Cerebellar cortex (tissue), 1 donor: ENCODE measurements around the gene SEMA5A.

ENCODE experiments used
- DNase-seq: peaks from one replicate; pipeline ENCODE4 v3.0.0-alpha.2; 2015; ENCODE audit warnings: low spot score

The SEMA5A gene

DNA sequence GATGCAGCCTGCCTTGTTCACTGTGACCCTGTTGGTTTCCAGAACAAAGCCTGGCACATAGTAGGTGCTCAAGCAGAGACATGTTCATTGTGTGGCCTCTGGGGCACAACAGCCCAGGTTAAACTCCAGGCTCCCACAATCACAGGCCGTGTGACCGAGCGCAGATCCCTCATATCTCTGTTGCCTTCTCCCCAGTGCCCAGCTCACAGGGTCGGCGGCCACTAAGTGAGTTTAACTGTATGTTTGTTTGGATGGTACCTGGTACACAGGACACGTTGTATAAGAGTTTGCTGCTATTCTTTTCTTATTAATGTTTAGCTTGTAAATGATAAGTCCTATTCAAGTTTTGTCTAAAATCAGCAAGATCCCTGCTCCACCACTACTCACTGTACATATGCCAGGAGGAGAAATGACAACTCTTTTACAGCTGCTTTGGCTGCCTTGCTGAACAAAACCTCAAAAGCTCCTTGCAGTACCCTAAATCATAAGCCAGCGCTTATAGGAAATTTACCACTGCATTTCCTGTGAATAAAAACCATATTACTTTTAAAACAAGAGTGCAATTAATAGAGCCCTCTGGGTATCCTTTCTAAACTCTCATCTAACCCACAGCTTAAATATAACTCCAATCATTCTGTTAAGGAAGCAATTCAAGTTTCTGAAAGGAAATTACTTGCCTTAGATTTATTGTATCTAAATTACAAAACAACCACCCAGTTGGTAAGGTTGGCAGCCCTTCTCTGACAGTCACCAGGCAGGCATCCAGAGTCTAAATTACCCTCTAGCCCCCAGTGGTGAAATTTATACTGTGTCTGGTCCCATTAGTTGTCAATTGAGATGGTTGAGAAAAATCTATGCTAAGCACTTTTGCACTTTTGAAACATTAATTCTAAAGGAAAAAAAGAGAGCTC lies 379.4 kb downstream of the SEMA5A start:
- no peak for DNase-seq

DNA sequence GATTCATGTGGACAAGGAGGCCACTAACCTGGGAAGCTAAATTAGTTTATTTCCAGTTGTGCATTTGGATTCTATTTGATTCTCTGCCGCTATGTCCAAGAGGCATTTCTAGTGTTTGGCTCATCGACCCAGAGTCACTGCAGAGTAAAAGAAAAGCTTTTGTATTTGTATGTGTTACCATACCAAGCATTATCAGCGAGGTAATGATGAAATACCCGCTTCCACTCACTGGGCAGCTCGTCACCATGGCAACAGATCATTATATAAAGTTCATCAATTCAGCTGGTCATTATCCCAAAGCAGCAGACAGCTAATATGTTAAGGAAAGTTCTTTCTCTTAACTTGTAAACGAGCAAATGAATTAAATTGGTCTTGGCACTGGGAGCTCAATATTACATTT lies 380.3 kb downstream of the SEMA5A start:
- no peak for DNase-seq

DNA sequence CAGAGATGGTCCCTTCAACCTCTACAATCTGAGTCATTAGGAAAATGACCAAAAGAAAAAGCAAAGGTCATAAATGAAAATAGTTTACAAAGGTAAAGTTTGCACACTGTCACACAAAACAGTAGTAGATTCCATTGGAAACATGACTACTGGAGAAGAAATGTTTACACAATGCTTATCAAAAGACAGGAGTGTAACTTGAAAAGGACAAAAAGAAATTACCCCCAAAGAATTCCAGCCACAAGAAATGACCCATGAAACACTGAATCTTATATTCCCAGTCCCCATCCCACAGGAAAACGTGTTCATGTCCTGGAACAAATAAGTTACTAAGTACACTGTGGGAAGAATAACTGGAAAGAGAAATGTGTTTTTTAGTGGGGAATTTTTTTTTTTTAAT lies 385.1 kb downstream of the SEMA5A start:
- no peak for DNase-seq

DNA sequence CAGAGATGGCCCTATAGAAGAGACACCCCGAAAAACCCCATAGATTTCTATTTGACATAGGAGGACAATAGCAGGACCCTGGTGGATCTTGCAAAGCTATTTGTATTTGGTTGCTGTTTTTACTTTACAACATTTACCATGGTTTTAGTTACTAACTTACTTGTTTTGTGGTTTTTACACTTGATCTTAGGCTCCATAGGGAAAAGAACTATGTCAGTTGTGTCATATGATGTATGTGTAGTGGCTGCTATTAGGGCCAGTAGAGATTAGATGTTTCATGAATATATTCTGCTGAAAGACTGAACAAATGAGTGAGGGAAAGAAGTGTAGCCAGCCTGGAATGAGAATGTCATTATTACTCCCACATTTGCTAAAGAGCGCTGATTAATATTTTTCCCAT lies 388.1 kb downstream of the SEMA5A start:
- no peak for DNase-seq

DNA sequence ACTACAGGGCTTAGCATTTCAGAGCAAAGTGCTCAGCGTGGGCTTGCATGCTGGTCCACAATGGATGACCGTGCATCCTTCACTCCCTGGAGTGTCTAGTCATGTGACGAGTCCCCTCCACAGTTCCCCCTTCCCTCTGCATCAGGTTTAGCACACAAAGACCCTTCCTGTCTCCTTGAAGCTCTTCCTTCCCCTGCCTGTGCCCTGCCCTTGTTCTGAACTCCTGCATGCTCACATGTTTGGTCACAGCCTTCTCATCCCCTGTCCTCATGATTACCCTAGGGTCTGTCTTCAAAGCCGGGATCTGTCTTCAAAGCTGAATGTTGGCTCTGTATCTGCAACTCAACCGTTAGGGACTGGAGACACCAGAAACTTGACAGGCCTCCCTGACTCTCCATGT lies 388.9 kb downstream of the SEMA5A start:
- DNase-seq = no peak

DNA sequence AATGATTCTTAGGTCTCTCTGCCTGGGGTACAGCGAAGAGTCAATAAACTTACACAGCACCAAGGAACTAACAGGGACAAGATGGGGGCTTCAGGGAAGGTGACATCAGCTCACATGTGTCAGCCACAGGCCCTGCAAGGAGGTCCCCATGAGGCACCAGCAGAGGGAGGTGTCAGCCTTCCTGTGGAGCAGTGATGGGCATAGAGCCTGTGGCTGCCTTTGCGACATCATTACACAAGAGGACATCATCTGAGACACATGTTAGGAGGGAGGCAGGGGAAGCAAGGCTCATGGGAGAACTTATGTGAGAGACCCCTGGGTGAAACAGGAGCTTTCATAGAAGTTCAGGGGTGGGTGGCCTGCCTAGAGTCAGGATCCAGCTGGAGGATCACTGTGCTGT lies 389.6 kb downstream of the SEMA5A start:
- peak; percentile 4 for DNase-seq

DNA sequence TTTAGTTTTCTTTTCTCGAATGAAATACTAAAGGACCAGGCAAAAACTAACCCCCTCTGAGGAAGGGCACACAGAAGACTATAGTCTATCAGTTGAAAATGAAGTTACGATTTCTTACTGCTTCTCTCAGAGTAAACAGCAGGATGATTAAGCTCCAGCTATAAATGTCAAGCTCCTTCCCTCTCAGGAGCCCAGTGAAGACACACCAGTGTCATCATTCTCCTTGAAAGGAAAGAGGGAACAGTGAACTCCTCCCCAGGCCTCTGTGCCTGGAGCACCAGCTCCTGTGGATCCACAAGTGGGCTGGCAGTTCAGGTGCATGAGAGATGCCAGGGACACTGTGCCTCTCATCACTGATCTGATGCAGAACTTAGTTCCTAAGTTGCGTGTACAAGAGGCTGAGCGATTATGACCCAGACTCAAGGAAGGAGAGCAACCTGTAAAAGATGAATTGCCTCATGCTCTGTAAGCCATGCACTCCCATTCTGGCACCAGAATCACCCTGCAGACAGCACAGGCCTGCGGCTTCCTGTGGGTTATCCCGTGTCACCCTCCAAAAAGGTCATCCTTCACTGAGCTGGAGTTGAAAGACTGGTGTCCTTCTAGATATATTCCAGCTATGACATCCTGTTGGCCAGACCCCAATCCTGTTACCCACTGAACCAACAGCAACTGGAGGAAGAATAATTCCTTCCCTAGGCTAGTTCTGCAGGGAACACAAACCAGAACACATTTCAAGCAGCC lies 394.0 kb downstream of the SEMA5A start:
- no peak for DNase-seq

DNA sequence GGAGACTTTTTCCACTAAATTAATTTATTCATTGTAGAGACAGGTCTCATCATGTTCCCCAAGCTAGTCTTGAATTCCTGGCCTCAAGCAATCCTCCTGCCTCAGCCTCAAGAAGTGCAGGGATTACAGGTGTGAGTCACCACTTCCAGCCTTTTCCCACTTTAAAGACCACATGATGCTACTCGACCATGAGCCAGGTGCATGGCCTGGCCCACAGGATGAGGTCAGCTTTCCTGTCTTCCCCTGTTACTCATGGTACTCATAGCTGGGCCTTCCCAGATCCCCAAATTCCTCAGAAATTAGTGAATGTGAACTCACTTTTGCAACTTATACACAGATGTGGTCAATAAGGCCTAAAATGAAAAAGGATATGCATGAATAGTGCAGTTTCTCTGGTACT lies 395.9 kb downstream of the SEMA5A start:
- DNase-seq = no peak

DNA sequence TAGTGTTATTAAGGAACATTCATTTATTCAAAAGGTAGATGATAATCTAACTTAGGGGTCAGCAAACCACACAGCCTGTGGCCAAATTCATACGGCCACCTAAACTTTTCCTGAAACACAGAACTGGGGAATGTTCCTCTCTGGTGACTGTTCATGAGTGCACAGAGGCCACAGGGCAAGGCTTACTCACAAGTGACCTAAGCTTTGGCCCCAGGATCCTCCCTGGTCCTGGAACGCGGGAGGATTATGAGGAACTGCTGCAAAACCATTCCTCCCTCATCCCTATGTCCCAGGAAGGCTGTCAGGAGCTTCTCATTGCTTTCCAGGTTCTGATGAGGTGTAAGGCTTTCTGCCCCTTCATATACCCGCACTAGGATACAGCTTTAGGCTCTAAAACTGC lies 397.6 kb downstream of the SEMA5A start:
- no peak for DNase-seq

DNA sequence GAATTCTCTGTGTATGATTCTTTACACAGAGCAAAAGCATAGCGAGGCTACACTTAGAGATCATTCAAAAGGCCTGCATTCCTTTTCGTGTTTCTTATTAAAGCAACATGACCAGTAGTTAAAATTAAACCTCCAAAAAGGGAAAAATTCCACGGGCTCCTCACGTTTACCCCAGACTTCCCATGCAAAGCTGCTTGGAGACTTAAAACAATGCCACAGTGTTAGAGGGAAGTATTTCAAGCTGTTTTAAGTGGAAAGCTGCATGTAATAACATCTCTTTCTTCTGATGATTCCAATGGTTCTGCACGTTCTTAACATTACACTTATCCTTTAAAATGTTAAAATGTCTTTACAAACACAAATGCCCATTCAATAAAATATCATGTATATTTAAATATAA lies 405.2 kb downstream of the SEMA5A start:
- no peak for DNase-seq

DNA sequence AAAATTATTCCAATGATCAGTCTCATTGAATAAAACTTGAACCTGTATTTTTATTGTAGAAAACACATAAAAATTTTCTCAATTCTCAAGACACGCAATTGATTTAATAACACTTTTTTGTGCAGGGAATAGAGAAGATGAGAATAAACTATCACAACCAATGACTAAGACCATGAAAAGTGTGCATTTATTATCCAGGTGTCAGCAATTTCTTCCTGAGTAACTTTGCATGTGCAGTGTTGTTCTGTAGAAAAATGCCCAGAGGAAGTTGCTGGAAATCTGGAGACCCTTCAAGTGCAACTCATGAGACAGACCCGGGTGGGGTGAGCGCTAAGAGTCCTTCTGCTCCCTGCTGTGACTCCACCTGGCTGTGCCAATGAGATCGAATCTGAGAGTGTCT lies 405.7 kb downstream of the SEMA5A start:
- no peak for DNase-seq

DNA sequence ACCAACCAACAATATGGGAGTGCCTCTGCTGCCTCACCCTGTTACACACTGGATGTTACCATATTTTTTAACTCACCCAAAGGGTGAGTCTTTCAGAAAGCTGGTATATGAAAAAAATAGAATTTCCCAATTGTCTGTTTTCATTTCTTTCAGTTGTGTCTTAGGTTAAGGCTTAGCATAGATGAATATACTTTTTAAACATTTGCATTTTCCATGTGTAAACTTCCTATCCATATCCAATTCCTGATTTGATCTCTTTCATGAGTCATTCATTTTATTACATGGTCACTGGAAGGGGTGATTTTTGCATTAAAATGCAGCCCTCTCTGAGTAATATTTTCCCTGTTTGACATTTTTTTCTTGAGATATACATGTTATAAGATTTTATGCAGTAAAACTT lies 406.5 kb downstream of the SEMA5A start:
- DNase-seq = no peak

DNA sequence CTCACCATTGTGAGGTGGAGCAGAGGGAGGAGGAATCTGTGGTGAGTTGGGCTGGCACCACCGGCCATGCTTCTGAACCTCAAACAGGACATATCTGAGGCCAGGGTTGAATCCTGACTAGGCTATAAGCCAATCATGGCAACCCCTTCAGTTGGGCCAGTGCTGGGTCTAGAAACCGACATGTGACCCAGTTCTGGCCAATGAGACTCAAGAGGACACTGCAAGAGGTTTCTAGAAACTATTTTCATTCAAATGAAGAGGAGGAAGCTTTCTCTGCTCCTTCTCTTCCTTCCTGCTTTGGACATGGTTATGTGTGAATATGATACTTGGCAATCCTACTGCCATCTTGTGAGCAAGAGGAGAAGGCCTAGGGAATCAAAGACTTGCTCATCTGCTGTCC lies 417.7 kb downstream of the SEMA5A start:
- no peak for DNase-seq

DNA sequence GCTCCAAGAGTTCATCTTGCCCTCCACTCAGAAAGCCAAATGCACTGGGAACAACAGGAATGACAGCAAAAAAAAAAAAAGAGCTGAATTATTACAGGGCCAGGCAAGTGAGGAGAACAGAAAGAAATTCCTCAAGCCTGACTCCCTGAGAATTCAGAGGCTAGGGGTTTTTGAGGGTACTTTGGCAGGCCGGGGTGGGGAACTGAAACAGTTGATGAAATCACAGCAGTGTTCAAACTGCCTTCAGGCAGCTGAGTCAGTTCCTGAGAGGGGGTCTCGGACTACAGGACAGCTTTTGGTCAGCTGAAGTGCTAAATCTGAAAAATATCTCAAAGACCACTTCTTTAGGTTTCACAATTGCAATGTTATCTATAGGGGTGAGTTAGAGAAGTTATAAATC lies 419.4 kb downstream of the SEMA5A start:
- DNase-seq = no peak

DNA sequence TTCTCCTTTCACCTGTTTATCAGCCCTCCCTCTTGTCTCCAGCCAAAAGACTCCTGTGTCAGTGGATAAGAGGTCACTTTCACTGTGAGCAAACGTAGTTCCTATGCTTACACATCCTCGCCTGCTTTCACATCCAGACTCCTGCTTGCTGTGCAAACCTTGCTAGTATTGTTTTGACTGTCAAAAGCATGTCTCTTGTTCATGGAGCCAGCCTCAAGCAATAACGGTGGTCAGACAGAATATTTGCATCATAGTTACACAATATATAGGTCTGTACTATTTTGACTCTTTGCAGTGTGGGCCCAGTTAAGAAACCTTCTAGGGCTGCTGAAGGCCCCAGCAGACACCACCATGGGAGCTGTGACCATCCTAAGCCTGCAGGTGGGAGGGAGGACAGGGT lies 420.0 kb downstream of the SEMA5A start:
- no peak for DNase-seq

DNA sequence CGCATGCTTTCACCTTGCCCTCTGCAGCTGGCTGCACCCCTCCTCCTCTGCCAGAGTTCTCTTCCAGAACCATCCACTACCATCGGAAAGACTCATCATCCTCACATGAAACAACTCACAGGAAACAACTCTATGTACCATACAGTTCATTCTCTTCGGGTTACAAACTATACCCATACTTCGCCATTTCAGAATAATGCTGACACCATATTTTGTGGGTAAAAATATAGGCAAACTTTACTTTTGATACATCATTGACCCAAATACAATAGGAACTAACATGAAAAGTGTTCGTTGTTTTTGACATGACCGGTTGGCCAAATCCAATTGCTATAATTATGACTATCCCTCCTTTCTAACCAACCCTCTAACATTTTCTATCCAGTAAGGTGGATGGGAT lies 421.0 kb downstream of the SEMA5A start:
- no peak for DNase-seq

DNA sequence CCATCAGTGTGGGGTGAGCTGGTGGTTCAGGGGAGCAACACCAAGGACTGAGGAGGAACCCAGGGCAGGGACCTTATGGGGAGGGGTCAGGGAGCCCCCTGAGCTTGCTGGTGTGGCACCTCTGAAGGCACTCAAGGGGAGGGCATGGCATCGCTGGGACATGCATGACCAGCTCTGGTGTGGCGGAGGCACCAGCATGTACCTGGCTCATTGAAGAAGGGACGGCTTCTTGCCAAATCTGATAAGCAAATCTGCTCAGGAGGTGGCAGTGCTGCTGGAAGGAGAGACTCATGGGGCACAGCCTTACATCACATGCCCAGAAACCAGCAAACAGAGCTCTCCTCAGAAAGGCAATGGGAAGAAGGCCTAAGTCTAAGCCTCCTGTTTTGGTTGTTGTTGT lies 421.8 kb downstream of the SEMA5A start:
- DNase-seq = no peak

DNA sequence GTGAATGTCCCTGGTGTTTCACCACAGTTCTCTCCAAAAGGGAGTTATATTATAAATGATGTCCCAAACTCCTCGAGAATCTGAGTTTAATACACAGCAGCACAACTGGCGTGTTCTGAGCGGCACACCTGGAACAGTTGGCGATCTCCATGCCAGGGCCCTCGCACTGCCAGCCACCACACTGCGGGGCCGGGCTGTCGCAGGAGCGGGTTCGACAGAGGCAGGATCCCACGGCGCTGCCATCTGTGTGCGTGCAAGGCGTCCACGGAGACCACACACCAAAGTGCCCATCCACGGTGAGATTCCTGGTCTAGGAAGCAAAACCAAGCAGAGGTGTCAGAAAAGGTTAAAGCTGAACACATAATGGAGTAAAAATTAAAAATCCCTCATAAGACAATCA lies 423.3 kb downstream of the SEMA5A start:
- no peak for DNase-seq

DNA sequence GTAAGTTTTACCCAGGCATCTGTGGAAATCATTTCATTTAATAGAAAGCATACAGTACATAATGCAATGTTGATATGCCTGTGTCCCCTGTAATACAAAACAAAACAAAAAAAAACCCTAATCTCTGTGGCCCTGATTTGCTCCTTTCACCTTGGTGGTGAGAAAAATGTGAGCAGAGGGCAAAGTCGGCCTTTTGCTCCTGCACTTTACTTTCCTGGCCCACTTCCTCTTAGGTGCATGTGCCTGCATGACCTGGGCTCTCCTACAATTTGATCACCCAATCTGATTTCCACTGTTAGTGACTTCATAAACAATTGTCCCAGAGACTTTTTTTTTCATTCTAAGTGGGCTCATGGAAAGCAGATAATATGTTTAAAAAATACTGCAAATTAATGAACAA lies 424.3 kb downstream of the SEMA5A start:
- DNase-seq = no peak

DNA sequence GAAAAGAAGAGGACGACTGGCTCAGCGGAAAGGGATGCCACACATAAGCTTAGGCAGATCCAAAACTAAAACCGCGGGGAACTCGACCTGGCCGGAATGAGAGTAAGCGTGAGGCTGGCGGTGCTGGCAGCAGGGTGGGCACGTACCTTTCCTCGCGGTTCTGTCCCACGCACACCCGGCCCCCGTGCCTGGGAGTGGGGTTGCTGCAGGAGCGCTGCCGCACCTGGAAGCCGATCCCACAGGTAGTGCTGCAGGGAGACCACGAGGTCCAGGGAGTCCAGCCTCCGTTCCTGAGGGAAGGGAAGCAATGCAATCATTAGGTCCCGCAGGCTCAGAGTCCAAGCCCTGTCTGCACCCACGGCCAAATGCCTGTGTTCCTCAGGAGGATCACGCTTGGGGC lies 427.0 kb downstream of the SEMA5A start:
- DNase-seq = no peak

DNA sequence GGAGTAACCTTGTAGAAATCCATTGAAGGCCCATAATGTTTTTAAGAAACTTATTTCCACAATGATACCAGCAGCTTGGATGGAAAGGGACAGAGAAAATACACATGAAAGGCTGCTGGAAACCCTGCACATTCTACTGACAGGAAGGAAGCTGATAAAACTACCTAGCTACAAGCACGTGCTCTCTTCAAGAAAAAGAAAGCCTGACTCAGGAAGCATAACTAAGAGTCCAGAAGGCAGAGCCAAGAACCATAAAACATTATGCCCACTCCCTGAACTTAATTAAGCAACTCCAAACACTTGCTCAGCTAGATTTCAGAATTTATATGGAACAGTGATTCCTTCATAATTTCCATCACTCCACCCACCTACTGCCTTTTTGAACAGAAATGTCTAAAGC lies 430.8 kb downstream of the SEMA5A start:
- no peak for DNase-seq

DNA sequence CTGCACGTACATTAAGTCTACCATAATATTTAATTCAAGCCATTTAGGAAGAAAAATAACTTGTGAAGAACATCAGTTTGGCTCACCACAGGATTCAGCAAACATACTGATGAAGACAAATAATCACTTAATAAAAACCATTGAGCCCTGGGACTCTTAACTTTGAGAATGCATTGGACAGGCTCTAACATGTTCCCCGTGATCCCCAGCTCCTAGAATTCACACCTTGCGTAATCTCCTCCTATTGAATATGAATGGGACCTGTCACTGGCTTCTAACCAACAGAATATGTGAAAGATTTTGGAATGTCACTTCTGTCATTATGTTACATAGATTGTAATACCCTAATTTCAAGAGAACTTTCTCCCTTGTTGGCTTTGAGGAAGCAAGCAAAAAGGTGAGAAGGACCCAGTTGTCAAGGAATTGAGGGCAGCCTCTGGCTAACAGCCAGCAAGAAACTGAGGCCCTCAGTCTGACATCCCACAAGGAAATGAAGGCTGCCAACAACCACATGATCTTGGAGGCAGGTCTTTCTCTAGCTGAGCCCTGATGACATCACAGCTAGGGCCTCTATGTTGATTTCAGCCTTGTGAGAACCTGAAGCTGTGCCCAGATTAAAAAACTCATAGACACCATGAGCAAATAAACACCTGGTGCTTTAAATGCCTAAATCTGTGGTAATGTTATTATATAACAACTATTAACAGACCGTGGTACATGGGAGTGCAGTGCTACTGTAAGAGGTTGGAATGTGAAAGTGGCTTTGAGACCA lies 433.2 kb downstream of the SEMA5A start:
- no peak for DNase-seq

DNA sequence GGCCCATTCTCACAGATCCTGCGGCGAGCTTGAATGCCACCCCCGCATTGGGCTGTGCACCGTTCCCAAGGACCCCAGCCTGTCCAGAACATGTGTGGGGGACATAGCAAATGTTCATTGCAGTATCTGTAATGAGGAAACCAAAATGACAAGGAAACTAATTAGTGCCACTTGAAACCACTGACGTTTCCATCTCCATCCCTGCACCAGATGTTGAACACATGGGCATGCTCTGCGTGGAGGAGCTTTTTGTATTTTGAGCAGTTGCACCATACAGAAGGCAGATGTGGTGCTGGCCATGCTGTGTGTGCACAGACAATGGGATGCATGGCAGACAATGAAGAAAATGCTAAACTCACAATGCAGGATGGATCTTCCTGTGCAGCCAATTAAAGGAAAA lies 437.7 kb downstream of the SEMA5A start:
- DNase-seq = no peak
